H1 (cell line): ENCODE results near the gene NCKAP1. TPM values are rescaled to one million over a fixed set of nuclear protein-coding genes. Genes with fewer than 3 reads are reported as not detected.

Source experiments
- CTCF ChIA-PET: fragments of 300-600 bp; sonication (Branson Sonifier 250); formaldehyde crosslinking; loops from one replicate; lab custom pipeline; 2021; ENCODE audit not compliant: partially characterized antibody; lab: Charles Lee
- POLR2A ChIA-PET: fragments of 300-600 bp; sonication (Branson Sonifier 250); formaldehyde crosslinking; loops from one replicate; lab custom pipeline; 2021; ENCODE audit warnings: inconsistent platforms; ENCODE audit not compliant: partially characterized antibody; lab: Charles Lee
- DNase-seq, 2 experiments: peaks; one replicate each; pipeline versions ENCODE4 v3.0.0 to v3.0.0-alpha.2; 2010 to 2022; ENCODE audit warnings: low spot score in 2 of 2, low read depth in 1 of 2, mixed read lengths in 1 of 2
- FAIRE-seq: peaks from 2 replicates; lab custom pipeline; 2011; peaks lifted over from hg19 to GRCh38; lab: Jason Lieb, UNC
- H2AFZ ChIP-seq: 2 replicates; pipeline ENCODE4 v1.8.1; 2012; ENCODE audit warnings: low read length, inconsistent platforms
- H2AK5ac ChIP-seq: 2 replicates; pipeline ENCODE4 v1.6.1; 2013; ENCODE audit warnings: low read depth, low read length
- H2BK120ac ChIP-seq: replicated peaks from 2 replicates; pipeline ENCODE3; 2013; ENCODE audit warnings: low read depth, low read length, inconsistent platforms
- H2BK12ac ChIP-seq: 2 replicates; pipeline ENCODE4 v1.6.1; 2013; ENCODE audit warnings: low read depth, low read length
- H2BK15ac ChIP-seq: 2 replicates; pipeline ENCODE4 v1.6.1; 2013; ENCODE audit warnings: low read length
- H2BK20ac ChIP-seq: 2 replicates; pipeline ENCODE4 v1.6.1; 2013; ENCODE audit warnings: low read length
- H2BK5ac ChIP-seq: 2 replicates; pipeline ENCODE4 v1.6.1; 2013; ENCODE audit warnings: low read depth, low read length
- H3K14ac ChIP-seq: 2 replicates; pipeline ENCODE4 v1.6.1; 2013; ENCODE audit warnings: inconsistent platforms; ENCODE audit not compliant: insufficient read length
- H3K18ac ChIP-seq: 2 replicates; pipeline ENCODE4 v1.6.1; 2013; ENCODE audit warnings: low read length; ENCODE audit errors: extremely low read depth
- H3K23ac ChIP-seq: 2 replicates; pipeline ENCODE4 v1.6.1; 2013; ENCODE audit warnings: inconsistent platforms; ENCODE audit not compliant: insufficient read length
- H3K23me2 ChIP-seq: 2 replicates; pipeline ENCODE4 v1.6.1; 2013; ENCODE audit warnings: low read depth, low read length
- H3K27ac ChIP-seq: 2 replicates; pipeline ENCODE4 v1.6.1; 2011; ENCODE audit warnings: low read depth, low read length, inconsistent platforms
- H3K27me3 ChIP-seq, 4 experiments: replicated peaks in 1 of 4; 1 replicate in 1 of 4; 2 replicates in 3 of 4; pipeline versions ENCODE4 v1.6.1 to v1.8.1; 2011 to 2013; ENCODE audit warnings: low read length in 3 of 4, mild to moderate bottlenecking in 3 of 4, inconsistent platforms in 2 of 4, mixed read lengths in 2 of 4, moderate library complexity in 1 of 4; ENCODE audit not compliant: control insufficient read depth in 3 of 4, insufficient read depth in 3 of 4; ENCODE audit errors: extremely low read depth in 1 of 4
- H3K36me3 ChIP-seq, 4 experiments: 2 replicates each; pipeline versions ENCODE4 v1.6.1 to v1.8.1; 2011 to 2013; ENCODE audit warnings: mild to moderate bottlenecking in 4 of 4, low read length in 3 of 4, moderate library complexity in 2 of 4, control low read depth in 1 of 4, inconsistent platforms in 1 of 4; ENCODE audit not compliant: insufficient read depth in 4 of 4, control insufficient read depth in 2 of 4
- H3K4ac ChIP-seq: replicated peaks from 2 replicates; pipeline ENCODE3; 2013; ENCODE audit warnings: low read length, low read depth, mixed read lengths, inconsistent platforms; ENCODE audit not compliant: insufficient read length
- H3K4me1 ChIP-seq, 4 experiments: replicated peaks in 1 of 4; 1 replicate in 1 of 4; 2 replicates in 3 of 4; pipeline versions ENCODE4 v1.6.1 to v1.8.1; 2011 to 2013; ENCODE audit warnings: low read length in 3 of 4, inconsistent platforms in 2 of 4, mixed read lengths in 1 of 4; ENCODE audit not compliant: insufficient read depth in 4 of 4, control insufficient read depth in 3 of 4
- H3K4me2 ChIP-seq, 2 experiments: 2 replicates each; pipeline versions ENCODE4 v1.6.1 to v1.8.1; 2011 to 2013; ENCODE audit warnings: low read depth in 2 of 2, low read length in 2 of 2, control low read depth in 1 of 2, inconsistent platforms in 1 of 2, mild to moderate bottlenecking in 1 of 2; ENCODE audit not compliant: insufficient read depth in 1 of 2
- H3K4me3 ChIP-seq, 4 experiments: fragments of 200-600, 300-600 bp in 1 of 4; sonication (generic), shearing (Covaris generic), sonication (Bioruptor Twin) in 1 of 4; 2 replicates each; pipeline versions ENCODE4 v1.5.1 to v1.8.1; 2011 to 2016; ENCODE audit warnings: low read length in 4 of 4, low read depth in 3 of 4, control low read depth in 2 of 4, inconsistent platforms in 2 of 4, mild to moderate bottlenecking in 2 of 4, mixed read lengths in 1 of 4, moderate library complexity in 1 of 4; ENCODE audit not compliant: insufficient read depth in 2 of 4; ENCODE audit errors: extremely low read depth in 1 of 4
- H3K56ac ChIP-seq: replicated peaks from 2 replicates; pipeline ENCODE3; 2013; ENCODE audit warnings: low read depth, mild to moderate bottlenecking, mixed read lengths, low read length, inconsistent platforms; ENCODE audit not compliant: insufficient read length
- H3K79me1 ChIP-seq: 2 replicates; pipeline ENCODE4 v1.6.1; 2013; ENCODE audit warnings: low read depth, low read length, control low read depth
- H3K79me2 ChIP-seq, 2 experiments: 2 replicates each; pipeline versions ENCODE4 v1.6.1 to v1.8.1; 2012 to 2013; ENCODE audit warnings: low read length in 2 of 2, mild to moderate bottlenecking in 2 of 2, inconsistent platforms in 1 of 2; ENCODE audit not compliant: insufficient read depth in 2 of 2, control insufficient read depth in 1 of 2
- H3K9ac ChIP-seq, 4 experiments: replicated peaks in 1 of 4; 1 replicate in 1 of 4; 2 replicates in 3 of 4; pipeline versions ENCODE4 v1.6.1 to v1.8.1; 2011 to 2013; ENCODE audit warnings: low read depth in 3 of 4, low read length in 3 of 4, control low read depth in 2 of 4, mild to moderate bottlenecking in 2 of 4, moderate library complexity in 2 of 4, inconsistent platforms in 1 of 4; ENCODE audit errors: extremely low read depth in 1 of 4
- H3K9me3 ChIP-seq, 2 experiments: 2 replicates each; pipeline versions ENCODE4 v1.6.1 to v1.8.1; 2012 to 2013; ENCODE audit warnings: mild to moderate bottlenecking in 2 of 2, moderate library complexity in 2 of 2, control low read depth in 1 of 2, inconsistent platforms in 1 of 2, low read depth in 1 of 2, low read length in 1 of 2, mixed read lengths in 1 of 2; ENCODE audit not compliant: insufficient read depth in 2 of 2
- H4K20me1 ChIP-seq, 2 experiments: replicated peaks in 1 of 2; 2 replicates each; pipeline versions ENCODE3 to v1.8.1; 2011 to 2013; ENCODE audit warnings: inconsistent platforms in 2 of 2, low read length in 2 of 2, mild to moderate bottlenecking in 1 of 2; ENCODE audit not compliant: insufficient read depth in 2 of 2, control insufficient read depth in 1 of 2
- H4K5ac ChIP-seq: 2 replicates; pipeline ENCODE4 v1.6.1; 2013; ENCODE audit warnings: low read length, low read depth, mixed read lengths, inconsistent platforms; ENCODE audit not compliant: insufficient read length
- H4K8ac ChIP-seq: 2 replicates; pipeline ENCODE4 v1.8.0; 2013; ENCODE audit warnings: mild to moderate bottlenecking, moderate library complexity, low read length, inconsistent platforms; ENCODE audit not compliant: insufficient read depth; ENCODE audit errors: extremely low read depth
- H4K91ac ChIP-seq: replicated peaks from 2 replicates; pipeline ENCODE3; 2013; ENCODE audit warnings: low read length, mixed read lengths, inconsistent platforms; ENCODE audit not compliant: insufficient read length
- EP300 ChIP-seq, 2 experiments: IDR thresholded peaks; 1 replicate in 1 of 2; 2 replicates in 1 of 2; pipeline ENCODE4 v1.6.1; 2011 to 2012; ENCODE audit warnings: low read depth in 2 of 2, low read length in 2 of 2, mild to moderate bottlenecking in 2 of 2, borderline replicate concordance in 1 of 2, inconsistent platforms in 1 of 2, moderate library complexity in 1 of 2
- JUN ChIP-seq: IDR thresholded peaks from 2 replicates; pipeline ENCODE4 v1.6.1; 2011; ENCODE audit warnings: low read depth, mild to moderate bottlenecking, improper control_type of control experiment, low read length
- JUND ChIP-seq: IDR thresholded peaks from 2 replicates; pipeline ENCODE4 v1.6.1; 2011; ENCODE audit warnings: mild to moderate bottlenecking, improper control_type of control experiment, low read length
- PHF8 ChIP-seq: fragments of 200-600 bp; sonication (generic); conservative IDR thresholded peaks from 2 replicates; pipeline ENCODE4 v1.7.1; 2012; ENCODE audit warnings: low read depth, mild to moderate bottlenecking, inconsistent platforms, low read length, moderate library complexity
- RBBP5 ChIP-seq: IDR thresholded peaks from 2 replicates; pipeline ENCODE4 v1.7.1; 2012; ENCODE audit warnings: low read depth, mild to moderate bottlenecking, inconsistent platforms, low read length, moderate library complexity, borderline replicate concordance
- SIX5 ChIP-seq: IDR thresholded peaks from 2 replicates; pipeline ENCODE4 v1.6.1; 2011; ENCODE audit warnings: mild to moderate bottlenecking, low read depth, low read length
- SUZ12 ChIP-seq: fragments of 200-600 bp; sonication (generic); IDR thresholded peaks from 2 replicates; pipeline ENCODE4 v1.6.1; 2012; ENCODE audit warnings: mild to moderate bottlenecking, inconsistent platforms, low read length, moderate library complexity, mixed read lengths
- USF2 ChIP-seq: IDR thresholded peaks from 2 replicates; pipeline ENCODE4 v1.6.1; 2011; ENCODE audit warnings: low read length, improper control_type of control experiment
- YY1 ChIP-seq: IDR thresholded peaks from 2 replicates; pipeline ENCODE4 v1.6.1; 2011; ENCODE audit warnings: low read depth, mild to moderate bottlenecking, low read length
- WGBS, 2 experiments: shearing (Covaris generic) in 1 of 2; methylation state at CpG; one replicate each; pipeline versions ENCODE4 v1.1.6 to v1.1.7; 2013 to 2015; ENCODE audit warnings: low lambda C conversion rate in 2 of 2, mixed read lengths in 2 of 2, inconsistent platforms in 1 of 2, low coverage in 1 of 2, missing lambda C conversion rate in 1 of 2; ENCODE audit not compliant: insufficient replicate concordance in 2 of 2, insufficient coverage in 1 of 2, insufficient read length in 1 of 2; ENCODE audit errors: extremely low coverage in 1 of 2, missing lambda C conversion rate in 1 of 2; 5-methylcytosine and 5-hydroxymethylcytosine counted together
- polyA plus RNA-seq, 7 experiments: library from polyadenylated mRNA; depleted of rRNA in 3 of 7; stranded (reverse) in 5 of 7; unstranded in 2 of 7; fragments of >200 nt in 5 of 7; fragments of 200-250 nt in 2 of 7; gene quantifications; 1 replicate in 5 of 7; 2 replicates in 1 of 7; 4 replicates in 1 of 7; pipeline versions ENCODE4 v1.2.1 to v1.2.3, GENCODE V29; 2011 to 2013; ENCODE audit warnings: missing spikeins in 2 of 7, mixed read lengths in 2 of 7
- total RNA-seq: library from RNA; stranded (reverse); fragmentation: NEBNext Ultra II Directional; extraction: Animal tissue kit (Norgen Biotek cat#: 25700); gene quantifications from 2 replicates; pipeline ENCODE4 v1.2.1, GENCODE V29; 2021
- TF ChIP-seq, protein P1 (sequence below), 3 experiments: IDR thresholded peaks; 1 replicate in 2 of 3; 2 replicates in 1 of 3; pipeline versions ENCODE4 v1.5.1 to v1.6.1; 2011; ENCODE audit warnings: low read length in 3 of 3, mild to moderate bottlenecking in 3 of 3, inconsistent platforms in 2 of 3, low read depth in 1 of 3, moderate library complexity in 1 of 3; ENCODE audit not compliant: insufficient read depth in 1 of 3; ENCODE audit errors: control extremely low read depth in 1 of 3

Gene NCKAP1
- total and polyA plus RNA-seq, 2 of the 8 experiments (the other 6 are each of a cell fraction or from before 2014, with no cell fraction given) = 90.8 to 173 TPM

- H2AFZ ChIP-seq = no peak overlapping the region
- no peaks in the 10 kb centered on the region for H3K36me3 ChIP-seq
- H3K9me3 ChIP-seq = peaks cover 12 to 13% of the 10 kb centered on the region in 2 experiments
- H3K9ac ChIP-seq = no peak overlapping the region
- no peak for DNase-seq
- no peaks in the 10 kb centered on the region for H4K20me1 ChIP-seq
- no peak overlapping the region for H3K56ac ChIP-seq
- no peak overlapping the region for H3K4me3 ChIP-seq
- no peak overlapping the region for H2BK15ac ChIP-seq
- H3K79me1 ChIP-seq = no peaks in the 10 kb centered on the region; the same call in 1 of the 2 replicates
- no peaks in the 10 kb centered on the region for H3K79me2 ChIP-seq
- H3K23me2 ChIP-seq = no peaks in the 10 kb centered on the region
- no peaks in the 10 kb centered on the region for H3K27me3 ChIP-seq
- ChIA-PET POLR2A (interaction anchor here (1.1 to 2.1 kb wide), 2 partner anchors 32 to 52 kb away, joined by 3 to 7 read pairs; partner anchors contain the start of gene NUP35), CTCF (interaction anchor here (1.2 to 5.0 kb wide), 11 partner anchors 7 to 97 kb away, joined by 3 to 38 read pairs (median 6); partner anchors contain the start of genes DUSP19 and NCKAP1)
- no peak overlapping the region for H3K23ac ChIP-seq
- no peak overlapping the region for H3K14ac ChIP-seq
- no peak overlapping the region for H4K5ac ChIP-seq
- H3K27ac ChIP-seq = no peak overlapping the region
- no peak overlapping the region for H3K18ac ChIP-seq
- H2BK120ac ChIP-seq = no peak overlapping the region
- no peak overlapping the region for H4K91ac ChIP-seq
- no peak for FAIRE-seq
- H3K4ac ChIP-seq = no peak overlapping the region
- H3K4me1 ChIP-seq = peaks cover 0 to 1% (median 0%) of the 10 kb centered on the region in 4 experiments; a peak in 2 of 7 replicates
- no peak overlapping the region for H3K4me2 ChIP-seq
- H2BK20ac ChIP-seq = no peak overlapping the region
- H2BK5ac ChIP-seq = no peak overlapping the region
- H2AK5ac ChIP-seq = no peak overlapping the region
- no peak overlapping the region; the same call in 1 of the 2 replicates for H4K8ac ChIP-seq
- WGBS, 2 experiments = 97% methylated on average over 7 of the region's 7 CpGs; no CpG with 5 or more reads in 1 of the 2 experiments
- no peak overlapping the region for H2BK12ac ChIP-seq
- TF ChIP-seq SUZ12 (no peak), YY1 (no peak), USF2 (no peak), RBBP5 (no peak), SIX5 (no peak), EP300 (IDR thresholded peaks at IDR 0.05; ENCODE audit: borderline replicate concordance in 1 of 2, low read depth in 2 of 2, low read length in 2 of 2) (no peak), PHF8 (no peak), JUN (no peak), JUND (no peak)
- TF ChIP-seq, protein P1, sequence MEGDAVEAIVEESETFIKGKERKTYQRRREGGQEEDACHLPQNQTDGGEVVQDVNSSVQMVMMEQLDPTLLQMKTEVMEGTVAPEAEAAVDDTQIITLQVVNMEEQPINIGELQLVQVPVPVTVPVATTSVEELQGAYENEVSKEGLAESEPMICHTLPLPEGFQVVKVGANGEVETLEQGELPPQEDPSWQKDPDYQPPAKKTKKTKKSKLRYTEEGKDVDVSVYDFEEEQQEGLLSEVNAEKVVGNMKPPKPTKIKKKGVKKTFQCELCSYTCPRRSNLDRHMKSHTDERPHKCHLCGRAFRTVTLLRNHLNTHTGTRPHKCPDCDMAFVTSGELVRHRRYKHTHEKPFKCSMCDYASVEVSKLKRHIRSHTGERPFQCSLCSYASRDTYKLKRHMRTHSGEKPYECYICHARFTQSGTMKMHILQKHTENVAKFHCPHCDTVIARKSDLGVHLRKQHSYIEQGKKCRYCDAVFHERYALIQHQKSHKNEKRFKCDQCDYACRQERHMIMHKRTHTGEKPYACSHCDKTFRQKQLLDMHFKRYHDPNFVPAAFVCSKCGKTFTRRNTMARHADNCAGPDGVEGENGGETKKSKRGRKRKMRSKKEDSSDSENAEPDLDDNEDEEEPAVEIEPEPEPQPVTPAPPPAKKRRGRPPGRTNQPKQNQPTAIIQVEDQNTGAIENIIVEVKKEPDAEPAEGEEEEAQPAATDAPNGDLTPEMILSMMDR (IDR thresholded peaks at IDR 0.05; ENCODE audit: control extremely low read depth in 1 of 3, insufficient read depth in 1 of 3, low read depth in 1 of 3, low read length in 3 of 3) = no peak
Observed at GRCh38 chr2:183072177-183072576, 33.9 kb upstream of the NCKAP1 start.
